ENCODE measurements around the gene PTGDS. TPM values are rescaled to one million over a fixed set of nuclear protein-coding genes. Genes with fewer than 3 reads are reported as not detected.

The PTGDS gene
- not detected for total RNA-seq

GRCh38 chr9:136977223-136977622, at the start of gene PTGDS:
Gene PTGDS (plus strand): TSS chr9:136977504. CDS start chr9:136977579, 75 bp downstream.

GRCh38 chr9:136944519-136945332, 32.6 kb upstream of the PTGDS start, which contains the start of the genes C8G and FBXW5:
Gene C8G (plus strand): TSS chr9:136945243. CDS start chr9:136945321, 78 bp downstream.
Gene FBXW5 (minus strand): TSS chr9:136944738. CDS start chr9:136944083, 655 bp downstream.

DNA sequence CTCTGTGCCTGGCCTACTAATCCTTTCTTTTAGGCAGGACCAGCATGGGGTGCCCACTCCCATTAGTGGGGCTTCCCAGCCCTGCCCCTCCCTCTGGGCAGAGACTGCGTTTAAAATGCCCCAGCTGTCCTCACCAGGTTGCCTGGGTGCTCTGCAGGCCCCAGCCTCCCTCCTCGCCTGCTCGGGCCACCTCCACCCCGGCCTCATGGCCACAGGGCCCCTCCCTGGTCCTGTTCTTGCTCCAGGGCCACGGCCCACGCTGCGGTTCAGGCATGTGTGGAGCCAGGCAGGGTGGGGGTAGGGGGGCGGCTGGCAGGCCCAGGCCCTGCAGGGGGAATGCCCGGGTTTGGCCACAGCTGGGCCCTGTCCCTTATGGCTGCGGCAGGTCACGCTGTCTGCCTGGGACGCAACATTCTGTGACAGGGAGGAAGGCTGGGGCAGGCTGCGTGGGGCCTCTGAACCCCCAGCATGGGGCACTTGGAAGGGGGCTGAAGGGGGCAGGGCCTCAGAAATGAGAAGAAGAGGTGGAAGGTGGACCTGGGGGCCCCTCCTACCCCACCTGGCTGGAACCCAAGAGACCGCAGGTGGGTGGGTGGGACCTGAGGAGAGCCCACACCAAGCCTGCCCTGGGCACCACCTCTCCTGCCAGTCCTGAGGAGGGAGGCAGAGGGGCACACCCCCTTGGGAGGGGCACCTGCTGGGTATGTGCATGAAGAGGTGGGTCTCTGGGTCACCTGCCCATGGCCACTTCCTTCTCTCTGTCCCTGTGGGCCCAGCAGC, 25.6 kb upstream of the PTGDS start, which contains the start of gene LCN12:
TSS of gene LCN12 (plus strand) at position 733 of the 780 bp plus-strand sequence. CDS start 55 bp downstream, outside the sequence.

DNA sequence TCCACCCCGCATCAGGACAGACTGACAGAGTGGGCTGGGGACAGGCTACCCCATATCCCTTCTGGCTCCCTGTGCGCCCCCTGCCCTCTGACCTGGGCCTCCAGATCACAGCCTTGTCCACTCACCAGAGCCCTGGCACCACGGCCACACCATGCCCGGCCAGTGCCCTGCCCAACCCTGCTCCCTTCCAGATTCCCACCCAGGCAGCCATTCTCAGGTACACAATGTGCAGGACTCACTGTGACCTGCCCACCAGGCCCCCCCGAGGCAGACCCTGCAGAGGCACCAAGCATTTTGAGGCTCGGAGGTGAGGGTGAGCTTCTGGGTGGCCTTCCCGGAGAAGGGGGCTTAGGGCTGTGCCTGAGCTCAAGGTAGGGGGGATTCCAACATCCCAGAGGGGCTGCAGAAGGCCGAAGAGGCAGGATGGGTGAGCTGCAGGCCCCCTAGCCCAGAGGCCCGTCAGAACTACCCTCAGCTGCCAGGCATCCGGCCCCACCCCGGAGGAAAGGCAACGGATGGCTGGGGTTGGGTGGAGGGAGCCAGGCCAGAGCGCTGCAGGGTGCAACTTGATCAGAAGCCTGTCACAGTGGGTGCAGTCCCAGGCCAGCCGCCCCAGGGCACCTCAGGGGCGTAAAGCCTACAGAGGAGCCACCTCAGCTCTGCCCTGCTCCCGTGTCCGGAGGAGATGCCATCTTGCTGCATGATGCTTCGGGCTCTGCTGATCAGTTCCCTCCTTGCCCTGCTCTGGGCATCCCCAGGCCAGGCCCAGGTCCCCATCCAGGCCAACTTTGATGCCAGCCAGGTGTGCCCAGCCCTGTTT, 5.1 kb downstream of the PTGDS start, which contains the start of gene LCNL1:
TSS of gene LCNL1 (plus strand) at position 762 of the 820 bp plus-strand sequence. CDS start 594 bp downstream, outside the sequence.

GRCh38 chr9:136991993-136992818, 14.9 kb downstream of the PTGDS start, which contains the start of gene PAXX:
Gene PAXX (plus strand): TSS chr9:136992422. CDS start chr9:136992444, 22 bp downstream.

DNA sequence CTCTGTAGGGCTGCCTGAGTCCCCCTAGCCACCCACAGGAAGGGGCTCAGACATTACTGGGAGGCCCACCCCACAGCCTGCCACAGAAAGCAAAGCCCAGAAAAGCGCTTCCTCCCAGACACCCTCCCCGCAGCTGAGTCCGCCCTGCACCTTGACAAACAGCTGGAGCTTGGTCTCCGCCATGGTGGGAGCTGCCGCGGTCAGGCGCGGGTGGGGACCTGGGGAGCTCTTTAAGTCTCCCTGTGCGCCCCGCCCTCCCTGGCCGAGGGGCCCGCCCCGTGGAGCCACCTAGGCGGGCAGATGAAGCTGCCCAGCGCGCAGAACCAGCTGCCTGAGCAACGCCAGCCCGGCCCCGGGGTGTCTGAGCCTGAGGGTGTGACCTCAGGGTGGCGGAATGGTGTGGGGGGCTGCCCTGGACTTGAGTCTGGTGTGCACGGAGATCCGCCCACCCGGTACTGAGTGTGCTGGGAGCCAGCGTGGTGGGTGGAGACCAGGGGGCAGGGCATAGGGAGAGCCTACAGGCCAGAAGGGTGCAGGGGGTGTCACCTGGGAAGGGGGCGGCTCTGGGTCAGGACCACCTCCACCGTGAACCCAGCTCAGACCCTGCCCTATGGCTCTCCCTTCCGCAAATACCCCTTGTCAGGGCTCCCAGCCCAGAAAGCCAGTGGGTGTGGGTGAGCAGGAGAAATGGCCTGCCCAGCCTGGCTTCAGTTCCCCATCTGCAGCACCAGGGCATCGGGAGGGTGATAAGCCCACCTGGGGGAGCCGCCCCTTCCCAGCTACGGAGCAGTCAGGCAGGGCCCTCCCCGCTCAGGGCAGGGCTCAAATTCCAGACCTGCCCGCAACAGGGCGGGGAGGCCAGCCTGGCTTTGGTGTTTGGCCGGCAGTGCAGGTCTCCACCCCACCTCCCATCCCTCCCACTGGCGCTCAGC, 19.3 kb downstream of the PTGDS start, which contains the start of gene CLIC3:
TSS of gene CLIC3 (minus strand) at position 208 of the 932 bp plus-strand sequence. CDS start at position 183, 25 bp downstream.

DNA sequence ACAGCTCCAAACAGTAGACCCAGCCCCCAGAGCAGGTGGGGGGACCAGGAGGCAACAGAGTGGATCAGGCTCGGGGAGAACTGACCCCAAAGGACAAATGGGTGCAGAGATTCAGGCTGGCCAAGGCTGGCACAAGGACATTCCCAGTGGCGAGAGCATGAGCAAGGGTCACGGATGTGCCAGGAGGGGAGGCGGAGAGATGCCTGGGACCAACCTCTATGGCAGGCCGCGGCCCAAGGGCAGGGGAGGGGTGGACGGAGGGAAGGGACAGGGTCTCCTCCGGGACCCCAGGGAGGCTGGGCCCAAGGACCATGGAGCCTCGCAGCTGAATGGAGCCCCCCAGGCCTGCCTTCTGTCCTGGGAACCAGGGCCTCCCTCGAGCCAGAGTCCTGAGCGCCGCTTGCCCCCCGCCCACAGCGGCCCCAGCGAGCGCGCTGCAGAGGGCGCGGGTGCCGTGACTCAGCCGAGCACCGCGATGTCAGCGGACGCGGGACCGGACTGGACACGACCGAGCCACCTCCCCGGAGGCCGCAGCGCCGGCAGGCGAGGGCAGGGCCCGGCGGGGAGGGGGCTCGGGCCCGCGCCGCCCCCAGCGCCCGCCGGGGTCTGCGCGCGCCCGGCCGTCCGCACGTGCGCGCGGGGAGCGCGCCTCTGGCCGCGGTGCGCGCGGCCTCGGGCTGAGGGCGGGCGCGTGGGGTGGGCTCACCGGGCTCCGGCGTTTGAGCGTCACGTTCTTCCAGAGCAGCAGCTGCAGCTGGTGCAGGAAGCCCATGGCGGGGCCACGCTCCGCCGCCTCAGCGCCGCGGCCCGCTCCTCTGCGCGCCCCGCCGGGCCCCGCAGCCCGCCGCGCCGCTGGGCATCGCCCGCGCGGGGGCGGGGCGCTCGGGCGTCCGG, 50.3 kb downstream of the PTGDS start, which contains the start of gene ABCA2:
TSS of gene ABCA2 (minus strand) at position 869 of the 894 bp plus-strand sequence. CDS start at position 772, 97 bp downstream.

Other genes starting within 250 kb of the PTGDS start
- not detected for gene LCN10, start 234.6 kb upstream of the PTGDS start, total RNA-seq
- not detected for gene LCN6, start 229.0 kb upstream of the PTGDS start, total RNA-seq
- not detected for gene LCN8, start 219.3 kb upstream of the PTGDS start, total RNA-seq
- gene LCN15, start 213.0 kb upstream of the PTGDS start, total RNA-seq: not detected
- gene TMEM141, start 186.2 kb upstream of the PTGDS start, total RNA-seq: 10 to 100 TPM; 42.3 to 55.4 TPM
- under 1 TPM; 0.67 to 0.69 TPM for gene CCDC183, start 181.2 kb upstream of the PTGDS start, total RNA-seq
- gene RABL6, start 169.6 kb upstream of the PTGDS start, total RNA-seq: 100 to 1,000 TPM in 1 of 2 donors, 10 to 100 TPM in 1; 84.3 to 100 TPM
- gene AJM1, start 135.0 kb upstream of the PTGDS start, total RNA-seq: under 1 TPM; 0.33 to 0.34 TPM
- 10 to 100 TPM; 40.0 to 51.6 TPM for gene PHPT1, start 128.1 kb upstream of the PTGDS start, total RNA-seq
- gene MAMDC4, start 125.2 kb upstream of the PTGDS start, total RNA-seq: under 1 TPM; 0.67 to 0.69 TPM
- 100 to 1,000 TPM; 181 to 217 TPM for gene EDF1, start 111.2 kb upstream of the PTGDS start, total RNA-seq
- 10 to 100 TPM; 18.9 to 27.3 TPM for gene TRAF2, start 91.0 kb upstream of the PTGDS start, total RNA-seq
- 100 to 1,000 TPM; 140 to 142 TPM for gene FBXW5, start 32.8 kb upstream of the PTGDS start, total RNA-seq
- gene C8G, start 32.3 kb upstream of the PTGDS start, total RNA-seq: under 1 TPM in 1 of 2 donors, not detected in 1; under 0.01 TPM
- gene LCN12, start 25.2 kb upstream of the PTGDS start, total RNA-seq: not detected
- gene LCNL1, start 5.5 kb downstream of the PTGDS start, total RNA-seq: not detected
- gene PAXX, start 14.9 kb downstream of the PTGDS start, total RNA-seq: 10 to 100 TPM; 15.1 to 20.6 TPM
- gene CLIC3, start 19.1 kb downstream of the PTGDS start, total RNA-seq: not detected
- 10 to 100 TPM in 1 of 2 donors, 1 to 10 TPM in 1; 6.0 to 15.5 TPM for gene ABCA2, start 50.7 kb downstream of the PTGDS start, total RNA-seq
- not detected for gene FUT7, start 54.6 kb downstream of the PTGDS start, total RNA-seq
- gene NPDC1, start 68.7 kb downstream of the PTGDS start, total RNA-seq: 1 to 10 TPM; 4.8 to 5.7 TPM
- gene ENTPD2, start 76.6 kb downstream of the PTGDS start, total RNA-seq: not detected
- gene SAPCD2, start 93.1 kb downstream of the PTGDS start, total RNA-seq: 10 to 100 TPM in 1 of 2 donors, 1 to 10 TPM in 1; 5.5 to 12.0 TPM
- gene UAP1L1, start 100.0 kb downstream of the PTGDS start, total RNA-seq: 10 to 100 TPM; 27.0 to 34.4 TPM
- gene MAN1B1, start 109.5 kb downstream of the PTGDS start, total RNA-seq: 10 to 100 TPM; 44.3 to 55.7 TPM
- gene DPP7, start 137.2 kb downstream of the PTGDS start, total RNA-seq: 100 to 1,000 TPM in 1 of 2 donors, 10 to 100 TPM in 1; 90.9 to 110 TPM
- gene GRIN1, start 161.7 kb downstream of the PTGDS start, total RNA-seq: not detected
- gene LRRC26, start 192.5 kb downstream of the PTGDS start, total RNA-seq: not detected
- not detected for gene TMEM210, start 194.6 kb downstream of the PTGDS start, total RNA-seq
- gene ANAPC2, start 211.1 kb downstream of the PTGDS start, total RNA-seq: 10 to 100 TPM; 20.6 to 25.6 TPM
- 100 to 1,000 TPM in 1 of 2 donors, 10 to 100 TPM in 1; 70.2 to 109 TPM for gene SSNA1, start 211.2 kb downstream of the PTGDS start, total RNA-seq
- 10 to 100 TPM in 1 of 2 donors, 1 to 10 TPM in 1; 7.7 to 12.7 TPM for gene TPRN, start 223.2 kb downstream of the PTGDS start, total RNA-seq
- gene TMEM203, start 228.1 kb downstream of the PTGDS start, total RNA-seq: 10 to 100 TPM; 34.1 to 43.6 TPM
- 10 to 100 TPM; 12.4 to 16.0 TPM for gene NDOR1, start 228.2 kb downstream of the PTGDS start, total RNA-seq
- gene RNF208, start 244.7 kb downstream of the PTGDS start, total RNA-seq: not detected
- gene CYSRT1, start 247.7 kb downstream of the PTGDS start, total RNA-seq: under 1 TPM; 0.67 to 0.69 TPM
- gene RNF224, start 250.0 kb downstream of the PTGDS start, total RNA-seq: under 1 TPM in 1 of 2 donors, not detected in 1; under 0.01 TPM

Measured in melanocyte of skin (primary cell).